GM12878 (cell line): ENCODE results near the gene GRM3. TPM values are rescaled to one million over a fixed set of nuclear protein-coding genes. Genes with fewer than 3 reads are reported as not detected.

Experiments used
- ATAC-seq: fragments of 200-7000 bp; cut with Tn5 transposase; 3 replicates; pipeline ENCODE4 v1.9.1; 2020; ENCODE audit warnings: mild to moderate bottlenecking, moderate library complexity
- BruUV-seq: library from RNA; stranded (reverse); fragments of 400-500 nt; replicated peaks from 2 replicates; lab custom pipeline; 2021; lab: Mats Ljungman, UMichigan
- CTCF ChIA-PET: fragments of 300-600 bp; sonication (Branson Sonifier 250); formaldehyde crosslinking; extraction: SDS; loops from one replicate; lab custom pipeline; 2021; ENCODE audit warnings: inconsistent platforms; lab: Yijun Ruan, JAX
- POLR2A ChIA-PET: fragments of 350-600 bp; formaldehyde crosslinking; extraction: SDS; loops from one replicate; lab custom pipeline; 2021; ENCODE audit warnings: inconsistent platforms; lab: Charles Lee
- RAD21 ChIA-PET: fragments of 300-600 bp; sonication (Branson Sonifier 250); formaldehyde crosslinking; loops from one replicate; lab custom pipeline; 2023; ENCODE audit warnings: antibody characterized with exemption; ENCODE audit not compliant: unreplicated experiment; lab: Charles Lee
- SMC1A ChIA-PET: fragments of 300-600 bp; sonication (Branson Sonifier 250); formaldehyde crosslinking; loops from one replicate; lab custom pipeline; 2023; ENCODE audit not compliant: unreplicated experiment, uncharacterized antibody; lab: Charles Lee
- DNase-seq: peaks from one replicate; pipeline ENCODE4 v3.0.0-alpha.2; 2011; ENCODE audit warnings: low read depth, low spot score
- FAIRE-seq: peaks from 3 replicates; lab custom pipeline; 2011; peaks lifted over from hg19 to GRCh38; lab: Jason Lieb, UNC
- H2AFZ ChIP-seq: 2 replicates; pipeline ENCODE4 v1.6.0; 2011; ENCODE audit warnings: low read depth, low read length, control low read depth; ENCODE audit not compliant: control insufficient read depth
- H3K27ac ChIP-seq: 2 replicates; pipeline ENCODE4 v1.5.1; 2011; ENCODE audit warnings: control low read depth; ENCODE audit not compliant: control insufficient read depth, insufficient read depth
- H3K27me3 ChIP-seq, 2 experiments: replicated peaks in 1 of 2; 2 replicates each; pipeline versions ENCODE4 v1.6.0 to v1.6.1; 2011; ENCODE audit warnings: low read length in 1 of 2; ENCODE audit not compliant: control insufficient read depth in 2 of 2, insufficient read depth in 2 of 2
- H3K36me3 ChIP-seq, 2 experiments: 2 replicates each; pipeline ENCODE4 v1.5.1; 2011; ENCODE audit warnings: low read length in 1 of 2; ENCODE audit not compliant: control insufficient read depth in 2 of 2, insufficient read depth in 2 of 2
- H3K4me1 ChIP-seq: 2 replicates; pipeline ENCODE4 v1.6.1; 2011; ENCODE audit warnings: mild to moderate bottlenecking, low read length, moderate library complexity, mixed read lengths; ENCODE audit not compliant: control insufficient read depth, insufficient read depth
- H3K4me2 ChIP-seq: 2 replicates; pipeline ENCODE4 v1.6.0; 2011; ENCODE audit warnings: control low read depth; ENCODE audit not compliant: control insufficient read depth, insufficient read depth
- H3K4me3 ChIP-seq: fragments of 200-600 bp; sonication (generic); 2 replicates; pipeline ENCODE4 v1.5.1; 2016
- H3K79me2 ChIP-seq: 2 replicates; pipeline ENCODE4 v1.6.0; 2011; ENCODE audit warnings: low read length; ENCODE audit not compliant: control insufficient read depth, insufficient read depth
- H3K9ac ChIP-seq: 2 replicates; pipeline ENCODE4 v1.8.0; 2011; ENCODE audit warnings: low read length, control low read depth, mixed read lengths; ENCODE audit not compliant: control insufficient read depth, insufficient read depth
- H3K9me3 ChIP-seq: replicated peaks from 3 replicates; pipeline ENCODE4 v1.5.1; 2011; ENCODE audit warnings: mild to moderate bottlenecking, low read length; ENCODE audit not compliant: control insufficient read depth, insufficient read depth
- H4K20me1 ChIP-seq: 2 replicates; pipeline ENCODE4 v1.6.0; 2011; ENCODE audit not compliant: control insufficient read depth, insufficient read depth
- CTCF ChIP-seq, 3 experiments: IDR thresholded peaks in 2 of 3; conservative IDR thresholded peaks in 1 of 3; 2 replicates each; pipeline ENCODE4 v1.5.1; 2011; ENCODE audit warnings: low read depth in 3 of 3, low read length in 3 of 3, mild to moderate bottlenecking in 3 of 3, control low read depth in 2 of 3, moderate library complexity in 2 of 3, inconsistent platforms in 1 of 3, mixed read lengths in 1 of 3; ENCODE audit not compliant: control insufficient read depth in 2 of 3, insufficient read depth in 1 of 3; ENCODE audit errors: extremely low read depth in 1 of 3
- ETV6 ChIP-seq, 2 experiments: fragments of 450-650 bp in 1 of 2; IDR thresholded peaks in 1 of 2; conservative IDR thresholded peaks in 1 of 2; 2 replicates each; pipeline ENCODE4 v1.6.1; 2014; ENCODE audit warnings: antibody characterized with exemption in 1 of 2, borderline replicate concordance in 1 of 2, low read depth in 1 of 2, mild to moderate bottlenecking in 1 of 2, moderate library complexity in 1 of 2
- MLLT1 ChIP-seq: fragments of 450-650 bp; IDR thresholded peaks from 2 replicates; pipeline ENCODE4 v1.6.1; 2016; ENCODE audit warnings: mild to moderate bottlenecking
- NKRF ChIP-seq: fragments of 450-650 bp; conservative IDR thresholded peaks from 2 replicates; pipeline ENCODE4 v1.6.1; 2017; ENCODE audit warnings: mild to moderate bottlenecking, moderate library complexity
- POLR2AphosphoS2 ChIP-seq: IDR thresholded peaks from 2 replicates; pipeline ENCODE4 v1.6.1; 2011; ENCODE audit warnings: low read depth, mild to moderate bottlenecking, low read length, improper control_type of control experiment, moderate library complexity
- SREBF2 ChIP-seq: IDR thresholded peaks from 2 replicates; pipeline ENCODE4 v1.6.1; 2012; ENCODE audit warnings: mild to moderate bottlenecking, low read length
- ZNF207 ChIP-seq: fragments of 450-650 bp; IDR thresholded peaks from 2 replicates; pipeline ENCODE4 v1.6.1; 2014; ENCODE audit warnings: antibody characterized with exemption, mild to moderate bottlenecking, borderline replicate concordance
- ZNF687 ChIP-seq: fragments of 450-650 bp; IDR thresholded peaks from 2 replicates; pipeline ENCODE4 v1.6.1; 2017; ENCODE audit warnings: mild to moderate bottlenecking, moderate library complexity
- WGBS: methylation state at CpG from one replicate; pipeline ENCODE4 v1.1.6; 2016; ENCODE audit warnings: low lambda C conversion rate; ENCODE audit not compliant: insufficient replicate concordance, insufficient coverage; ENCODE audit errors: missing lambda C conversion rate; 5-methylcytosine and 5-hydroxymethylcytosine counted together
- in situ Hi-C: fragments of 300-500 bp; cut with MboI; formaldehyde crosslinking; loops from 9 replicates; pipeline ENCODE4 v1.14.3; 2018; ENCODE audit warnings: mixed read lengths
- intact Hi-C: fragments of 100-400 bp; cut with micrococcal nuclease; formaldehyde crosslinking; loops from one replicate; pipeline ENCODE4 v1.14.2; 2022; ENCODE audit not compliant: unreplicated experiment
- polyA plus RNA-seq, 11 experiments: library from polyadenylated mRNA; depleted of rRNA in 4 of 11; unstranded in 6 of 11; stranded (reverse) in 5 of 11; fragments of >200 nt; fragmentation: Nextera tagmentation in 4 of 11; fragmentation: Illumina TruSeq in 1 of 11; extraction: Ambion mirVana in 4 of 11; extraction: Trizol in 1 of 11; gene quantifications; 1 replicate in 1 of 11; 2 replicates in 10 of 11; pipeline versions ENCODE4 v1.2.1 to v1.2.3, GENCODE V29; 2011 to 2016; ENCODE audit warnings: inconsistent platforms in 2 of 11, missing spikeins in 2 of 11, low read depth in 1 of 11
- total RNA-seq, 4 experiments: library from RNA; depleted of rRNA in 3 of 4; stranded (reverse); fragments of >200 nt in 3 of 4; fragmentation: Illumina TruSeq in 1 of 4; extraction: Trizol in 1 of 4; gene quantifications; 2 replicates each; pipeline versions ENCODE4 v1.2.1 to v1.2.3, GENCODE V29; 2013 to 2021
- TF ChIP-seq, protein P1 (sequence below): IDR thresholded peaks from 2 replicates; pipeline ENCODE4 v1.6.1; 2012; ENCODE audit warnings: low read depth, low read length, improper control_type of control experiment
- TF ChIP-seq, protein P2 (sequence below): IDR thresholded peaks from 2 replicates; pipeline ENCODE4 v1.6.1; 2011; ENCODE audit warnings: low read depth, low read length, improper control_type of control experiment, borderline replicate concordance

GRM3 gene
- total and polyA plus RNA-seq, 10 of the 15 experiments (the other 5 are each of a cell fraction or from before 2014, with no cell fraction given): 0.03 to 0.49 (median 0.15) TPM; not detected in 1

GRCh38 chr7:86733783-86734182, 90.1 kb downstream of the GRM3 start:
- Histone ChIP-seq H4K20me1 (no peaks in the 10 kb centered on the region), H3K4me3 (no peak overlapping the region), H3K79me2 (no peaks in the 10 kb centered on the region), H3K4me2 (no peak overlapping the region), H3K36me3 (no peaks in the 10 kb centered on the region), H3K27ac (no peak overlapping the region), H3K4me1 (no peaks in the 10 kb centered on the region), H2AFZ (no peak overlapping the region), H3K9me3 (no peaks in the 10 kb centered on the region), H3K27me3 (no peaks in the 10 kb centered on the region), H3K9ac (no peak overlapping the region)
- RAD21 ChIA-PET: no interaction called here
- FAIRE-seq (no peak), ATAC-seq (no peak), DNase-seq (no peak)
- POLR2A ChIA-PET: no interaction called here
- CTCF ChIA-PET: no interaction called here
- 54% methylated on average over 4 of the region's 4 CpGs for WGBS
- BruUV-seq: no TSS peak
- in situ Hi-C loops: no loop called here
- SMC1A ChIA-PET: no interaction called here
- intact Hi-C loops: no loop called here
- TF ChIP-seq NKRF (no peak), POLR2AphosphoS2 (no peak), CTCF (IDR thresholded peaks at IDR 0.05 in 2 of 3, conservative IDR thresholded peaks at IDR 0.05 in 1 of 3; ENCODE audit: control insufficient read depth in 2 of 3, extremely low read depth in 1 of 3, insufficient read depth in 1 of 3, low read depth in 3 of 3, low read length in 3 of 3) (no peak), ZNF687 (no peak), ZNF207 (no peak), ETV6 (conservative IDR thresholded peaks at IDR 0.05 in 1 of 2, IDR thresholded peaks at IDR 0.05 in 1 of 2; ENCODE audit: borderline replicate concordance in 1 of 2, low read depth in 1 of 2) (no peak), SREBF2 (no peak), MLLT1 (no peak)
- TF ChIP-seq, protein P1, sequence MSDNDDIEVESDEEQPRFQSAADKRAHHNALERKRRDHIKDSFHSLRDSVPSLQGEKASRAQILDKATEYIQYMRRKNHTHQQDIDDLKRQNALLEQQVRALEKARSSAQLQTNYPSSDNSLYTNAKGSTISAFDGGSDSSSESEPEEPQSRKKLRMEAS: no peak
- TF ChIP-seq, protein P2, sequence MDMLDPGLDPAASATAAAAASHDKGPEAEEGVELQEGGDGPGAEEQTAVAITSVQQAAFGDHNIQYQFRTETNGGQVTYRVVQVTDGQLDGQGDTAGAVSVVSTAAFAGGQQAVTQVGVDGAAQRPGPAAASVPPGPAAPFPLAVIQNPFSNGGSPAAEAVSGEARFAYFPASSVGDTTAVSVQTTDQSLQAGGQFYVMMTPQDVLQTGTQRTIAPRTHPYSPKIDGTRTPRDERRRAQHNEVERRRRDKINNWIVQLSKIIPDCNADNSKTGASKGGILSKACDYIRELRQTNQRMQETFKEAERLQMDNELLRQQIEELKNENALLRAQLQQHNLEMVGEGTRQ: no peak
